Mesendoderm (in vitro differentiated cells): ENCODE measurements around the gene GAGE10.
"Not testable (repeated sequence)": the region's sequence is repeated elsewhere in the genome, so short reads cannot be mapped to it uniquely, and the experiment has no call there.

Source experiments
- DNase-seq: peaks from one replicate; pipeline ENCODE4 v3.0.0; 2013
- H2AK5ac ChIP-seq: 2 replicates; pipeline ENCODE4 v1.6.1; 2013; ENCODE audit warnings: low read length, inconsistent platforms
- H2BK120ac ChIP-seq: 2 replicates; pipeline ENCODE4 v1.6.1; 2013; ENCODE audit warnings: low read depth, mild to moderate bottlenecking, low read length, moderate library complexity, mixed read lengths
- H2BK15ac ChIP-seq: replicated peaks from 2 replicates; pipeline ENCODE4 v1.6.1; 2013; ENCODE audit warnings: low read depth, mild to moderate bottlenecking, moderate library complexity
- H2BK5ac ChIP-seq: 2 replicates; pipeline ENCODE4 v1.6.1; 2013; ENCODE audit warnings: low read length, inconsistent platforms
- H3K18ac ChIP-seq: 2 replicates; pipeline ENCODE4 v1.6.1; 2013; ENCODE audit warnings: mild to moderate bottlenecking, low read length, mixed read lengths
- H3K23ac ChIP-seq: one replicate; pipeline ENCODE4 v1.6.1; 2013; ENCODE audit warnings: low read length
- H3K27ac ChIP-seq: 2 replicates; pipeline ENCODE4 v1.5.1; 2013; ENCODE audit warnings: low read depth, mild to moderate bottlenecking, inconsistent platforms, low read length, moderate library complexity
- H3K27me3 ChIP-seq: 2 replicates; pipeline ENCODE4 v1.6.1; 2013; ENCODE audit warnings: low read length, control low read depth, mild to moderate bottlenecking, inconsistent platforms; ENCODE audit not compliant: insufficient read depth, poor library complexity
- H3K36me3 ChIP-seq: 2 replicates; pipeline ENCODE4 v1.6.1; 2013; ENCODE audit warnings: low read length, inconsistent platforms; ENCODE audit not compliant: control insufficient read depth, insufficient read depth
- H3K4ac ChIP-seq: one replicate; pipeline ENCODE4 v1.6.1; 2013; ENCODE audit warnings: low read depth, mild to moderate bottlenecking, low read length, moderate library complexity
- H3K4me1 ChIP-seq: 2 replicates; pipeline ENCODE4 v1.6.1; 2013; ENCODE audit warnings: low read depth, low read length, inconsistent platforms; ENCODE audit not compliant: control insufficient read depth
- H3K4me2 ChIP-seq: 2 replicates; pipeline ENCODE4 v1.6.1; 2013; ENCODE audit warnings: low read length
- H3K4me3 ChIP-seq: 2 replicates; pipeline ENCODE4 v1.5.1; 2013; ENCODE audit warnings: mild to moderate bottlenecking, low read length
- H3K56ac ChIP-seq: one replicate; pipeline ENCODE4 v1.6.1; 2013; ENCODE audit warnings: low read length
- H3K79me1 ChIP-seq: 2 replicates; pipeline ENCODE4 v1.6.1; 2013; ENCODE audit warnings: low read length, inconsistent platforms
- H3K79me2 ChIP-seq: 2 replicates; pipeline ENCODE4 v1.6.1; 2013; ENCODE audit warnings: mild to moderate bottlenecking, low read length; ENCODE audit not compliant: control insufficient read depth, insufficient read depth
- H3K9ac ChIP-seq: 2 replicates; pipeline ENCODE4 v1.6.1; 2013; ENCODE audit warnings: low read length, inconsistent platforms
- H4K5ac ChIP-seq: one replicate; pipeline ENCODE4 v1.6.1; 2013; ENCODE audit warnings: low read length
- H4K8ac ChIP-seq: one replicate; pipeline ENCODE4 v1.6.1; 2013; ENCODE audit warnings: low read depth, mild to moderate bottlenecking, control low read depth, low read length, moderate library complexity
- WGBS: extraction: QIAGEN DNeasy Blood & Tissue Kit; methylation state at CpG from one replicate; pipeline ENCODE4 v1.1.7; 2013; ENCODE audit warnings: low lambda C conversion rate, missing lambda C conversion rate; ENCODE audit not compliant: insufficient coverage; ENCODE audit errors: extremely low coverage; 5-methylcytosine and 5-hydroxymethylcytosine counted together

The GAGE10 gene

DNA sequence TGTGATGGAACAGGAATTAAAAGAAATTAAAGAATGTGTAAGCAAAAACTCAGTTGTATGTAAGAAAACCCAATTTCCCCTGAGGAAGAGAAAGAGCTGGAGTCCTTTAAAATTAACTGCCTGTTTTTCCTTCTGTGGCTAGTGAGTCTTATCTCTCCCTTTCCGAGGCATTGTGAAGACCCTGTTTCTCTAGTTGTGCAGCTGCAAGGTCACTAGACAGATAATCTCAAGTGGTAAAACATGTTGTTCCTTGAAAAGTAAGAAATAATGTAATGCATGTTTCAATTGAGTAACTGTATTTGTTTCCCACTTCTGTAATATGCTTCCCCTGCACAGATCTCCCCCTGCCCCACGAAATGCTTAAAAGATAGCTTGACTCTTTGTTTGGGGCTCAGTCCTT is 4.3 kb downstream of the GAGE10 start:
- not testable (repeated sequence) for H3K79me2 ChIP-seq, H2BK120ac ChIP-seq, H2BK5ac ChIP-seq, H3K9ac ChIP-seq, H3K23ac ChIP-seq, H2AK5ac ChIP-seq, H3K4me3 ChIP-seq, H2BK15ac ChIP-seq, H3K4me2 ChIP-seq, H3K4ac ChIP-seq, H4K8ac ChIP-seq, H3K79me1 ChIP-seq, H3K27me3 ChIP-seq, H3K56ac ChIP-seq, H4K5ac ChIP-seq, H3K36me3 ChIP-seq, H3K27ac ChIP-seq, DNase-seq, H3K4me1 ChIP-seq, H3K18ac ChIP-seq
- no CpG with 5 or more reads among the region's 2 CpGs for WGBS

DNA sequence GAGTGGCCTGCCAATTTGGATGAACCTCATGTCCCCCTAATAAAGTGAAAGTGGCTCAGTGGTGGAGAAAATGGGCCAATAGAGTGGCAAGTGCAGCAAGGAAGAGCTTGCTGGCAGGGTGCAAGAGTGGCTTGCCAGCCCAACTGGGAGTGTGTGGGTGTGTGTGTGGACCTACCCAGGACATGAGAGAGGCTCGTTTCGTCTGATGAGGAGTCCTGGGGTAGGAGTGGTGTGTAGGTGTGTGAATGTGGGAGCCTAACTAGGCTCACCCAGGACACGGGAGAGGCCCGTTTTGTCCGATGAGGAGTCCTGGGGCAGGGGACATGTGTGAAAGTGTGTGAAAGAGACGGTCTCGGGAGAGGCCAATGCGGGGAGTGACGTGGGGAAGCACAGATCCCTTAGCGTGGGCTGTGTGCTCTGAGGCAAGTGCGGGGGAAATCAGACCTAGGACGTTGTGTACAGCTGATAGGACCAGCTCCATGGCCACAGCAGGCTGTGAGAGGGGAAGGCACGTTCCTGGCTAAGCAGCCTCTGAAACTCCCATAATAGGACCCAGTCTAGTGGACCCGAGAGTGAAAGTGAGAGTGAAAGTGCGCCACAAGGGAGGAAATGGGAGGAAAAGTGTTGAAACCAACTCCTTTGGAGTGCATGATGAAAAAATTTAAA is 5.3 kb downstream of the GAGE10 start:
- Histone ChIP-seq H3K36me3 (no peaks in the 10 kb centered on the region), H3K27me3 (no peaks in the 10 kb centered on the region), H3K23ac (no peak overlapping the region), H3K4me3 (no peak overlapping the region), H3K27ac (no peak overlapping the region), H3K4me1 (no peaks in the 10 kb centered on the region), H2BK120ac (no peak overlapping the region), H2AK5ac (no peak overlapping the region), H2BK15ac (no peak overlapping the region), H2BK5ac (no peak overlapping the region), H3K79me2 (no peaks in the 10 kb centered on the region), H3K18ac (no peak overlapping the region), H3K9ac (no peak overlapping the region), H3K56ac (no peak overlapping the region), H3K4ac (no peak overlapping the region), H4K8ac (no peak overlapping the region), H3K79me1 (no peaks in the 10 kb centered on the region), H4K5ac (no peak overlapping the region), H3K4me2 (no peak overlapping the region)
- WGBS, result no CpG with 5 or more reads among the region's 15 CpGs
- DNase-seq, result no peak

DNA sequence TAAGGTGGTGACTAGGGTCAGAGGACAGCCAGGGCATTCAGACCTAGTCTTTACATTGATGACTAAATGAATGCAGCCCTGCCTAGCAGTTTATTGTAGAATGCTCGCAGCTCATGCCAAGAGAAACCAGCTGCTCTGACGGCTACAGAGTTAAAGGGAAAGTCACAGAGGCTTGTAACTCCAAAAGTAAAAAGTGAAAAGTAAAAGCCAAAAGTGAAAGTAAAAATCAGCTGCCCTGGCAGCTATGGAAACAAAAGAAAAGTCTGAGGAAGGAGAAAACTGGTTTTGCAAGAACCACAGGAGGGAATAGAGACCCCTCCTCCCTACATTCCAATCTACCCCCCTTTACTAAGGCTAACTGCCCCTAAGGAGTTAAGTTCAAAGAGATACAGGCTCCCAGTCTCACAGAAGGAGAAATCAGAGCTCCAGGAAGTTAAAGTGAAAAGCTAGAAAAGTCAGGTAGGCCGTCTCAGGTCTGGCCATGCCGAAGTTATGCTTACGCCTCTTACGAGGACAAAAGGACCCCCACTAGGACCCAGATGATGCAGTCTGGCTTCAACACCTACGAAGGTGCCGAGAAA is 6.0 kb downstream of the GAGE10 start:
- DNase-seq, result peak; percentile 77
- no peak overlapping the region for H3K4me3 ChIP-seq

DNA sequence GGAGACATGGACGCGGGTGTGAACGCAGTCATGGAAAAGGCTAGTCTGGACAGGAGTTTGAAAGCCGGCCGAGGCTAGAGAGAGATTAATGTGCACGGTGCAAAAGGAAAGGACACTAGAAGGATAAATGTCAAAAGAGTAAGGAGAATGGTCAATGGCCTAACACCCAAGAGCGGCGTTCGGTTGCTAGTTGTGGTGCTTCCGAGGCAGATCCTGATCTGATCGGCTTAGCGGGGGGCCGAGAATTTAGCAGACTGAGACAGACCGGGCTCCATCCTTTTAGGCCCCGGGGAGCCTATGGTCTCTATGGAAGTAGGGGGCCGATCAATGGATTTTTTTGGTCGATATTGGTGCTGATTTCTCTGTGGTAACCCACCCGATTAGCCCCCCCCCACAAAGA is 6.9 kb downstream of the GAGE10 start:
- Histone ChIP-seq H3K56ac (no peak overlapping the region), H3K4me3 (no peak overlapping the region), H3K27me3 (no peaks in the 10 kb centered on the region), H4K5ac (no peak overlapping the region), H2BK5ac (no peak overlapping the region), H4K8ac (no peak overlapping the region), H3K4me1 (no peaks in the 10 kb centered on the region), H2BK120ac (no peak overlapping the region), H3K27ac (no peak overlapping the region), H3K36me3 (no peaks in the 10 kb centered on the region), H3K23ac (no peak overlapping the region), H3K4ac (no peak overlapping the region), H2AK5ac (no peak overlapping the region), H2BK15ac (no peak overlapping the region), H3K9ac (no peak overlapping the region), H3K79me2 (no peaks in the 10 kb centered on the region), H3K79me1 (no peaks in the 10 kb centered on the region), H3K4me2 (no peak overlapping the region), H3K18ac (no peak overlapping the region)
- WGBS, result no CpG with 5 or more reads among the region's 18 CpGs
- peak; percentile 41 for DNase-seq

More for the DNA sequence above, 6.0 kb downstream of the GAGE10 start:
- H2AK5ac ChIP-seq, result no peak overlapping the region
- no peak overlapping the region for H2BK5ac ChIP-seq
- H3K27me3 ChIP-seq, result no peaks in the 10 kb centered on the region
- H3K36me3 ChIP-seq, result no peaks in the 10 kb centered on the region
- H3K79me1 ChIP-seq, result no peaks in the 10 kb centered on the region
- H3K18ac ChIP-seq, result no peak overlapping the region
- H2BK120ac ChIP-seq, result no peak overlapping the region
- H4K5ac ChIP-seq, result no peak overlapping the region
- no peaks in the 10 kb centered on the region for H3K79me2 ChIP-seq
- no peak overlapping the region for H3K9ac ChIP-seq
- no CpG with 5 or more reads among the region's 8 CpGs for WGBS
- no peak overlapping the region for H3K4me2 ChIP-seq
- H3K4me1 ChIP-seq, result no peaks in the 10 kb centered on the region
- H3K56ac ChIP-seq, result peak overlapping the region; percentile 15
- no peak overlapping the region for H3K23ac ChIP-seq
- H3K4ac ChIP-seq, result no peak overlapping the region
- no peak overlapping the region for H2BK15ac ChIP-seq
- H3K27ac ChIP-seq, result no peak overlapping the region
- H4K8ac ChIP-seq, result no peak overlapping the region

DNA sequence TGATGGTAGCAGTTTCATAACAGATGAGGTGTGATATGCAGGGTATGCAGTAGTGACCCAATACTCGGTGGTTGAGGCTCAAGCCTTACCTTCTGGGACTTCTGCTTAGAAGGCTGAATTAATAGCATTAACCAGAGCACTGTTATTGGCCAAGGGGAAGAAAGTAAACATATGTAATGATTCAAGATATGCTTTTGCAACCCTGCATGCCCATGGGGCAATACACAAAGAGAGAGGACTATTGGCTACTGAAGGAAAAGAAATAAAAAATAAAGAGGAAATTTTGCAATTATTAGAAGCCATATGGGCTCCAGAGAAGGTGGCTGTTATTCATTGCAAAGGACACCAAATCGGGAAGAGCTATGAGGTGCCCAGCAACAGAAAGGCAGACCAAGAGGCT is 8.7 kb downstream of the GAGE10 start:
- no peak overlapping the region for H2BK120ac ChIP-seq
- no CpG with 5 or more reads among the region's 2 CpGs for WGBS
- H3K27ac ChIP-seq, result no peak overlapping the region
- H3K27me3 ChIP-seq, result no peaks in the 10 kb centered on the region
- no peak overlapping the region for H3K23ac ChIP-seq
- H4K5ac ChIP-seq, result no peak overlapping the region
- no peak overlapping the region for H3K56ac ChIP-seq
- no peak overlapping the region for H2BK5ac ChIP-seq
- no peaks in the 10 kb centered on the region for H3K36me3 ChIP-seq
- no peak overlapping the region for H2BK15ac ChIP-seq
- DNase-seq, result no peak
- H3K9ac ChIP-seq, result no peak overlapping the region
- no peaks in the 10 kb centered on the region for H3K79me2 ChIP-seq
- H4K8ac ChIP-seq, result no peak overlapping the region
- no peak overlapping the region for H3K18ac ChIP-seq
- H3K4ac ChIP-seq, result no peak overlapping the region
- no peaks in the 10 kb centered on the region for H3K79me1 ChIP-seq
- no peak overlapping the region for H3K4me2 ChIP-seq
- H2AK5ac ChIP-seq, result no peak overlapping the region
- no peaks in the 10 kb centered on the region for H3K4me1 ChIP-seq
- no peak overlapping the region for H3K4me3 ChIP-seq

DNA sequence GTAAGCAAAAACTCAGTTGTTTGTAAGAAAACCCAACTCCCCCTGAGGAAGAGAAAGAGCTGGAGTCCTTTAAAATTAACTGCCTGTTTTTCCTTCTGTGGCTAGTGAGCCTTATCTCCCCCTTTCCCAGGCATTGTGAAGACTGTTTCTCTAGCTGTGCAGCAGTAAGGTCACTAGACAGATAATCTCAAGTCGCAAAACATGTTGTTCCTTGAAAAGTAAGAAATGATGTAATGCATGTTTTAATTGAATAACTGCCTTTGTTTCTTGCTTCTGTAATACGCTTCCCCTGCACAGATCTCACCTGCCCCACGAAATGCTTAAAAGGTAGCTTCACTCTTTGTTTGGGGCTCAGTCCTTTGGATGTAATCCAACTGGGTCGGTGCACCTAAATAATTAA is 12.6 kb downstream of the GAGE10 start:
- Histone ChIP-seq H3K9ac (no peak overlapping the region), H2BK5ac (no peak overlapping the region), H2BK120ac (no peak overlapping the region), H3K4ac (no peak overlapping the region), H3K4me2 (no peak overlapping the region), H3K4me1 (no peaks in the 10 kb centered on the region), H4K5ac (no peak overlapping the region), H3K27me3 (no peaks in the 10 kb centered on the region), H3K79me2 (no peaks in the 10 kb centered on the region), H2BK15ac (no peak overlapping the region), H3K4me3 (no peak overlapping the region), H3K18ac (no peak overlapping the region), H3K27ac (no peak overlapping the region), H3K23ac (no peak overlapping the region), H3K79me1 (no peaks in the 10 kb centered on the region), H3K36me3 (no peaks in the 10 kb centered on the region), H2AK5ac (no peak overlapping the region), H3K56ac (no peak overlapping the region), H4K8ac (no peak overlapping the region)
- WGBS, result no CpG with 5 or more reads among the region's 4 CpGs
- no peak for DNase-seq
